Measurements from ENCODE around the gene TBCK. TPM values are rescaled to one million over a fixed set of nuclear protein-coding genes. Genes with fewer than 3 reads are reported as not detected.

TBCK gene
- total and polyA plus RNA-seq, 2 donors (not counting 3 experiments of a cell fraction or from before 2014, with no cell fraction given): 18.2 to 38.6 TPM

DNA sequence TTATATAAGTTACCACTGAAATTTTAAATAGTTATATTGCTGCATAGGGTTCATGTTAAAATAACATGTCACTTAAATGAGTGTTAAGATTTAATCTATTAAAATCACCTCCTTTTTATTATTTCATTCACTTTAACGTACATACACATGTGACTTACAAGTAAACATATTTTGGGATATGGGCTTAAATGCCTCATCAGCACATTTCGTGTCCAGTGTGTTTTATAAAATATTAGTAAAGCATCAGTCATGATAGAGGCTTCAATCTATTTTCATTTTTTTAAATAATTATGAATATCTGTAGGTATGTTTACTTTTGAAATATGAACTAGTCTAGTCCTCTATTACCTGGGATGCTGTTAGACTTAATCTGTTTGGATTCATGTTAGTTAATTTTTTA is 277.1 kb downstream of the TBCK start:
- no peak for FAIRE-seq
- intact Hi-C loops (cut with micrococcal nuclease): no loop called here
- Histone ChIP-seq H3K9me1 (replicated peaks; ENCODE audit: control insufficient read depth, extremely low read depth, insufficient read depth, low read length) (no peaks in the 10 kb centered on the region), H3K4me1 (ENCODE audit: control insufficient read depth, extremely low read depth, insufficient read depth, low read length) (no peaks in the 10 kb centered on the region), H3K9ac (replicated peaks; ENCODE audit: extremely low read depth, insufficient read depth, low read length) (no peak overlapping the region), H3K4me3 (replicated peaks in 1 of 3; ENCODE audit: insufficient read depth in 1 of 3, low read depth in 1 of 3, low read length in 3 of 3) (no peak overlapping the region), H3K9me3 (replicated peaks; ENCODE audit: control insufficient read depth, insufficient read depth, low read length) (no peaks in the 10 kb centered on the region), H2AFZ (ENCODE audit: low read depth, low read length) (no peak overlapping the region), H3K27ac (ENCODE audit: insufficient read depth, low read depth, low read length) (no peak overlapping the region), H3K79me2 (ENCODE audit: control insufficient read depth, insufficient read depth, low read length) (no peaks in the 10 kb centered on the region), H3K27me3 (ENCODE audit: control insufficient read depth in 2 of 2, insufficient read depth in 2 of 2, low read length in 2 of 2) (no peaks in the 10 kb centered on the region), H3K4me2 (ENCODE audit: insufficient read depth, low read length) (no peak overlapping the region), H4K20me1 (replicated peaks; ENCODE audit: control insufficient read depth, extremely low read depth, insufficient read depth, low read length) (no peaks in the 10 kb centered on the region), H3K36me3 (ENCODE audit: control insufficient read depth in 2 of 2, extremely low read depth in 1 of 2, insufficient read depth in 2 of 2, low read length in 2 of 2) (no peaks in the 10 kb centered on the region)
- no TSS peak for BruUV-seq (replicated peaks)
- no peak for DNase-seq (ENCODE audit: low read depth, low spot score)
- TF ChIP-seq EZH2 (IDR thresholded peaks at IDR 0.05; ENCODE audit: borderline replicate concordance, low read depth, low read length, severe bottlenecking) (no peak), MYC (IDR thresholded peaks at IDR 0.05; ENCODE audit: low read depth, low read length) (no peak)
- ChIA-PET POLR2A (no interaction called here), CTCF (no interaction called here)
- dilution Hi-C loops (cut with MboI; ENCODE audit: extremely low pct_ligation_motif_present, low sequenced_read_pairs): no loop called here

GRCh38 chr4:106038012-106038411 is 278.0 kb downstream of the TBCK start:
- Histone ChIP-seq H3K4me1 (ENCODE audit: control insufficient read depth, extremely low read depth, insufficient read depth, low read length) (no peaks in the 10 kb centered on the region), H4K20me1 (replicated peaks; ENCODE audit: control insufficient read depth, extremely low read depth, insufficient read depth, low read length) (no peaks in the 10 kb centered on the region), H2AFZ (ENCODE audit: low read depth, low read length) (no peak overlapping the region), H3K9me3 (replicated peaks; ENCODE audit: control insufficient read depth, insufficient read depth, low read length) (no peaks in the 10 kb centered on the region), H3K4me2 (ENCODE audit: insufficient read depth, low read length) (no peak overlapping the region), H3K27me3 (ENCODE audit: control insufficient read depth in 2 of 2, insufficient read depth in 2 of 2, low read length in 2 of 2) (no peaks in the 10 kb centered on the region), H3K9ac (replicated peaks; ENCODE audit: extremely low read depth, insufficient read depth, low read length) (no peak overlapping the region), H3K36me3 (ENCODE audit: control insufficient read depth in 2 of 2, extremely low read depth in 1 of 2, insufficient read depth in 2 of 2, low read length in 2 of 2) (no peaks in the 10 kb centered on the region), H3K79me2 (ENCODE audit: control insufficient read depth, insufficient read depth, low read length) (no peaks in the 10 kb centered on the region), H3K4me3 (replicated peaks in 1 of 3; ENCODE audit: insufficient read depth in 1 of 3, low read depth in 1 of 3, low read length in 3 of 3) (no peak overlapping the region), H3K27ac (ENCODE audit: insufficient read depth, low read depth, low read length) (no peak overlapping the region), H3K9me1 (replicated peaks; ENCODE audit: control insufficient read depth, extremely low read depth, insufficient read depth, low read length) (no peaks in the 10 kb centered on the region)
- dilution Hi-C loops (cut with MboI; ENCODE audit: extremely low pct_ligation_motif_present, low sequenced_read_pairs) (no loop called here), intact Hi-C loops (cut with micrococcal nuclease) (no loop called here)
- POLR2A ChIA-PET: no interaction called here
- TF ChIP-seq EZH2 (IDR thresholded peaks at IDR 0.05; ENCODE audit: borderline replicate concordance, low read depth, low read length, severe bottlenecking) (no peak), MYC (IDR thresholded peaks at IDR 0.05; ENCODE audit: low read depth, low read length) (no peak), GATA2 (IDR thresholded peaks at IDR 0.05; ENCODE audit: insufficient read depth, insufficient read length, low read depth, low read length) (no peak), JUN (IDR thresholded peaks at IDR 0.05; ENCODE audit: borderline replicate concordance, insufficient read depth, insufficient read length, low read depth) (no peak)
- CTCF ChIA-PET: no interaction called here
- FAIRE-seq: no peak
- BruUV-seq (replicated peaks): no TSS peak
- DNase-seq (ENCODE audit: low read depth, low spot score): no peak
